C4-2B (cell line): ENCODE measurements around the gene CEACAM18.

Experiments
- H3K27ac ChIP-seq: fragments of 450-650 bp; 2 replicates; pipeline ENCODE4 v1.5.1; 2017
- ZFX ChIP-seq: fragments of 450-650 bp; IDR thresholded peaks from 2 replicates; pipeline ENCODE4 v1.6.1; 2017
- TF ChIP-seq, protein P1 (sequence below): fragments of 450-650 bp; conservative IDR thresholded peaks from 2 replicates; pipeline ENCODE4 v1.5.1; 2017; ENCODE audit warnings: mild to moderate bottlenecking

CEACAM18 gene

DNA sequence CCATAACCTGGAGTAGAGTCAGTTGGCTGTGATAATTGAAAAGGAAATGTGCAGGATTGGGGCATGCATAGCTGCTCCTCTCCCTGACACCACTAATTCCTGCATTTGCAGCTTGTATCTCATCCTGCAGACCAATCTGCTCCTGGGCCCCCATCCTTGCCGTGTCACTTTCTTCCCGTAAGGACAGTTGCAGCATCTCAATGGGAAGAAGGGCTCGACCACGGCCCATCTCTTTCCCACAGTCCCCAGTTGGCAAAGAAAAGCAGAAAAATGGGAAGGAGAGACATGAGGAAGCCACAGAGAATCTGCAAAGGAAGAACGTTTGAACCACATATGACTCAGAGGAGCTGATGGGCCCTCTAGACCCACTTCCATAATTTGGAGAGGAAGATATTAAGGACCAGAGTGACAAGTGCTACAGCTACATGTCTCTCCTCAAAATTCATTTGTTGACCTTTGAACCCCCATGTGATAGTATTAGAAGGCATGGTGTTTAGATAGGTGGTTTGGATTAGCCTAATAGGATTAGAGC is 25.0 kb downstream of the CEACAM18 start:
- no peak overlapping the region for H3K27ac ChIP-seq

GRCh38 chr19:51503896-51504295 is 25.6 kb downstream of the CEACAM18 start:
- TF ChIP-seq ZFX: no peak
- TF ChIP-seq, protein P1, sequence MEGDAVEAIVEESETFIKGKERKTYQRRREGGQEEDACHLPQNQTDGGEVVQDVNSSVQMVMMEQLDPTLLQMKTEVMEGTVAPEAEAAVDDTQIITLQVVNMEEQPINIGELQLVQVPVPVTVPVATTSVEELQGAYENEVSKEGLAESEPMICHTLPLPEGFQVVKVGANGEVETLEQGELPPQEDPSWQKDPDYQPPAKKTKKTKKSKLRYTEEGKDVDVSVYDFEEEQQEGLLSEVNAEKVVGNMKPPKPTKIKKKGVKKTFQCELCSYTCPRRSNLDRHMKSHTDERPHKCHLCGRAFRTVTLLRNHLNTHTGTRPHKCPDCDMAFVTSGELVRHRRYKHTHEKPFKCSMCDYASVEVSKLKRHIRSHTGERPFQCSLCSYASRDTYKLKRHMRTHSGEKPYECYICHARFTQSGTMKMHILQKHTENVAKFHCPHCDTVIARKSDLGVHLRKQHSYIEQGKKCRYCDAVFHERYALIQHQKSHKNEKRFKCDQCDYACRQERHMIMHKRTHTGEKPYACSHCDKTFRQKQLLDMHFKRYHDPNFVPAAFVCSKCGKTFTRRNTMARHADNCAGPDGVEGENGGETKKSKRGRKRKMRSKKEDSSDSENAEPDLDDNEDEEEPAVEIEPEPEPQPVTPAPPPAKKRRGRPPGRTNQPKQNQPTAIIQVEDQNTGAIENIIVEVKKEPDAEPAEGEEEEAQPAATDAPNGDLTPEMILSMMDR: no peak
- H3K27ac ChIP-seq: no peak overlapping the region

More for the DNA sequence above, 25.0 kb downstream of the CEACAM18 start:
- TF ChIP-seq, protein P1: no peak
- no peak for TF ChIP-seq ZFX

DNA sequence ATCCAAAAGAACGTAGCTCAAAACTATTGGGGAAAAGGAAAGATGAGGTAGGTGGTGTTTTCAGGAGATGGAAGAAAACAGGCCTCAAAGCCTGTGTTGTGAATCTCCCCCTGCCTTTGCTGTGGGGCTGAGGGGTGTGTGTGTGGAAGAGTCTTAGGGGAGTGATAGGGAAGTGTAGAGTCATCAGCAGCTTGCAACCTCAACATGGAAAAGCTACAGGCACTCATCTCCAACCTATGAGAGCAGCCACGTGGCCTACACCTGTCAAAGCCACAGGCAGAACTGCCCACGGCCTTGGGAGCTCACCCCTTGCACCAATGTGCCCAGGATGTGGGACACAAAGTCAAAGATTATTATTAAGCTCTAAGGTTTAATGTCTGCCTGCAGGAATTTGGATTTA is 27.6 kb downstream of the CEACAM18 start:
- H3K27ac ChIP-seq: no peak overlapping the region
- TF ChIP-seq, protein P1: no peak
- TF ChIP-seq ZFX: no peak

DNA sequence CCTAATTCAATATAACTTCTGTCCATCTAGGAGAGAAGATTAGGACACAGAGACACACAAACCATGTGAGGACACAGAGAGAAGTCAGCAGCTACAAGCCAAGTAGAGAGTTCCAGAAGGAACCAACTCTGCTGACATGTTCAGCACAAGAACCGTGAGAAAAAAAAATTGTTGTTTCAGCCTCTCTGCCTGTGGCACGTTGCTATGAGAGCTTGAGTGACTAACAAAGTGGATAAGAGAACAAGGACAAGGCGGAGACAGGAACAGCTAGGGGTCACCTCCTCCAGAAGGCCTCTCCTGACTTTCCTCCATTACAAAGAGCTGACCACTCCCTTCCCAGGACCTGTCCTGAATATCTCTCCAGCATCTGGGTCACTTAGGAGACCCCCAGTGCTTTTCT is 28.9 kb downstream of the CEACAM18 start:
- TF ChIP-seq, protein P1: no peak
- no peak for TF ChIP-seq ZFX
- H3K27ac ChIP-seq: no peak overlapping the region

GRCh38 chr19:51507640-51508058 is 29.3 kb downstream of the CEACAM18 start:
- no peak overlapping the region for H3K27ac ChIP-seq
- no peak for TF ChIP-seq ZFX
- TF ChIP-seq, protein P1: no peak

DNA sequence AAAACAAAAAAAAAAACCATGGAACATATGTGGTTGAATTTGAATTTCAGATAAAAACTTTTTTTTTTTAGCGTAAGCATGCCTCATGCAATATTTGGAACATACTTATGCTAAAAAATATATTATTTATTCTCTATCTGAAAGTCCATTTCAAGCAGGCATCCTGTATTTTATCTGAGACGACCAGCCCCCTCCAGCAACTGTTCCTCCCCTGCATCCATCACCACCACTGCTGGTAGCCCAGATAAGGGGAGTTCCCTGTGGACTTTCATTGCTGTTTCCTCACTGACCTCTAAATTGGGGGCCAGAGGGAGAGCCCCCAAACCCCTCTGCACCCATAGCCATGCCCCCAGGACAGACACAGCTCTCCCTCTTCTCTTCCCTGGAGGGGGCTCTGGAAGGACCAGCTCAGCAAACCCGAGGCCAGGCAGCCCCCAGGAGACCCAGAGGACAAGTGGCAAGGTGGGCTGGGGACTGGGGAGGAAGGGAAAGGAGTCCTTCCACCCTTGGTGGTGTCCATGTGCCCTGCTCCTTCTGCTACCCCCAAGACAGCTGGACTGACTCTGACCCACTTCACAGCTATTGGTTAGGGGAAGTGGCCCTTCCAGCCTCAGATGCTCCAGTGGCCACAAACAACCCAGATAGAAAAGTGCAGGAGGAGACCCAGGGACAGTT is 29.9 kb downstream of the CEACAM18 start:
- TF ChIP-seq, protein P1: no peak
- no peak for TF ChIP-seq ZFX
- H3K27ac ChIP-seq: no peak overlapping the region

DNA sequence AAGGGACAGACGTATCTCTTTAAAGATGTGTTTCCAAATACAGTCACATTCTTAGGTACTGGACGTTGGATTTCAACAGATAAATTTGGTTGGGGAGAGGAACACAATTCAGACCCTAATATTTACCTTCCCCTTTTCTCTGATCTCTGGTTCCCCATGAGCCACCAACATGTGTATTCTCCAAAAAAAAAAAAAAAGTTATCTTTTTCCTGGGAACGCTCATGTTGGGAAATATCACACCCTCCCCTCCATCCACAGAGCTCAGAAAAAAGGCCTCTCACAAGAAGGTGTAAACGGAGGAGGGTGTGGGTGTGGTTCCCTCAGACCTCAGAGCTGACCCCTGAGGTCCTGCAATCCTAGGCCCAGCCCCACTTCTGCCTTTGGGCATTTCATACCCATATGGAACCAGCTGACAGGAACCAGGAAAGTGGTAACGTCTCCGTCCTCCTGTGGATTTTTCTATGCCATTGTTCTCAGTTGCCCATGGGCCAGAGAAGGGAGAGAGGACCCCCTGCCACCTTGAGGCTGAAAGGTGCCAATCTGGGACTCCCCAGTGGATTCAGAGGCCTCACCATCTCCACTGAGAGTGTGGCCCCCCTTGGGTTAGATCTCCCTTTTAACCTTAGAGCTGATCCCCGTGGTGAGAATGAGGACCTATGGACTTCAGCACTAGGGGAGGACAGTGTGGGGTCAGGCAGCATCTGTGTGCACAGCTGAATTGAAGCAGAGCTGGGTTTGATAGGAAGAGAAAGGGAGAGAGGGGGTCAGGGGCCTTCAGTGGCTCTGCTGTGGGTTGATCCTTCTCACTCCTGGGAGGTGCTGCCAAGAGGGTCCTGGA is 31.7 kb downstream of the CEACAM18 start:
- no peak for TF ChIP-seq ZFX
- TF ChIP-seq, protein P1: no peak
- H3K27ac ChIP-seq: no peak overlapping the region
